CD8-positive, alpha-beta memory T cell (primary cell): Measurements from ENCODE around the gene GRIN2D. TPM values are rescaled to one million over a fixed set of nuclear protein-coding genes. Genes with fewer than 3 reads are reported as not detected.

Experiments used
- CTCF ChIA-PET: fragments of 350-600 bp; sonication (Branson Sonifier 250); formaldehyde crosslinking; loops from one replicate; lab custom pipeline; 2021; ENCODE audit warnings: antibody characterized with exemption; lab: Charles Lee
- POLR2A ChIA-PET: fragments of 350-600 bp; sonication (Branson Sonifier 250); formaldehyde crosslinking; loops from one replicate; lab custom pipeline; 2021; ENCODE audit warnings: antibody characterized with exemption; lab: Charles Lee
- DNase-seq, 5 donors: peaks; one replicate each; pipeline versions ENCODE4 v3.0.0 to v3.0.0-alpha.2; 2020 to 2022; ENCODE audit warnings: mixed read lengths in 1 of 5
- H3K27ac ChIP-seq: one replicate; pipeline ENCODE4 v1.7.0; 2013; ENCODE audit warnings: low read depth, mild to moderate bottlenecking, low read length, moderate library complexity
- H3K27me3 ChIP-seq: 2 replicates; pipeline ENCODE4 v1.7.0; 2013; ENCODE audit warnings: low read length, mild to moderate bottlenecking; ENCODE audit not compliant: insufficient read depth, poor library complexity, severe bottlenecking
- H3K36me3 ChIP-seq: 2 replicates; pipeline ENCODE4 v1.7.0; 2013; ENCODE audit warnings: mild to moderate bottlenecking, low read length, moderate library complexity; ENCODE audit not compliant: insufficient read depth
- H3K4me1 ChIP-seq: 2 replicates; pipeline ENCODE4 v1.7.0; 2013; ENCODE audit warnings: mild to moderate bottlenecking, low read length, moderate library complexity; ENCODE audit not compliant: insufficient read depth
- H3K4me3 ChIP-seq: 2 replicates; pipeline ENCODE4 v1.7.0; 2013; ENCODE audit warnings: mild to moderate bottlenecking, low read length
- H3K9me3 ChIP-seq: 2 replicates; pipeline ENCODE4 v1.7.0; 2013; ENCODE audit warnings: mild to moderate bottlenecking, low read length
- H3K27ac Mint-ChIP-seq, 8 donors: one replicate each; pipeline ENCODE4 v1.8.0; 2020 to 2021; ENCODE audit warnings: mixed read lengths in 8 of 8, mild to moderate bottlenecking in 6 of 8, inconsistent platforms in 3 of 8, moderate library complexity in 3 of 8
- H3K27me3 Mint-ChIP-seq, 2 donors: one replicate each; pipeline ENCODE4 v1.8.0; 2020 to 2021; ENCODE audit warnings: mixed read lengths in 2 of 2, mild to moderate bottlenecking in 1 of 2, moderate library complexity in 1 of 2
- H3K36me3 Mint-ChIP-seq, 3 donors: one replicate each; pipeline ENCODE4 v1.8.0; 2020 to 2021; ENCODE audit warnings: mixed read lengths in 3 of 3, inconsistent platforms in 1 of 3, mild to moderate bottlenecking in 1 of 3
- H3K4me1 Mint-ChIP-seq, 3 donors: one replicate each; pipeline ENCODE4 v1.8.0; 2020 to 2021; ENCODE audit warnings: mixed read lengths in 3 of 3, inconsistent platforms in 1 of 3, mild to moderate bottlenecking in 1 of 3
- H3K4me3 Mint-ChIP-seq, 7 donors: one replicate each; pipeline ENCODE4 v1.8.0; 2020 to 2021; ENCODE audit warnings: mixed read lengths in 7 of 7, mild to moderate bottlenecking in 6 of 7, moderate library complexity in 4 of 7, inconsistent platforms in 2 of 7
- H3K9me3 Mint-ChIP-seq, 5 donors: one replicate each; pipeline ENCODE4 v1.8.0; 2020 to 2022; ENCODE audit warnings: mixed read lengths in 5 of 5, mild to moderate bottlenecking in 3 of 5, moderate library complexity in 2 of 5, inconsistent platforms in 1 of 5
- polyA plus RNA-seq: library from polyadenylated mRNA; unstranded; fragments of 300-500 nt; fragmentation: Illumina TruSeq; gene quantifications from one replicate; pipeline ENCODE4 v1.2.3, GENCODE V29; 2021
- total RNA-seq, 2 experiments: library from RNA; stranded (reverse); gene quantifications; one replicate each; pipeline ENCODE4 v1.2.3, GENCODE V29; 2021

GRIN2D gene
- total and polyA plus RNA-seq, 3 experiments from 2014 or later = 0.05 to 0.26 (median 0.13) TPM

GRCh38 chr19:48400018-48400742 lies 6.7 kb downstream of the GRIN2D start:
- peak in 4 of 5 donors; percentile 23 to 62 (median 37) for DNase-seq
- no peaks in the 10 kb centered on the region for H3K36me3 ChIP-seq
- peaks cover 23% of the 10 kb centered on the region for H3K4me1 ChIP-seq
- CTCF ChIA-PET = interaction anchor here (1.1 kb wide), 1 partner anchor 9 kb away, joined by 4 read pairs; the partner anchor contains the start of gene KDELR1
- peak overlapping the region in 4 of 7 donors; percentile 26 to 82 (median 42) for H3K4me3 Mint-ChIP-seq
- POLR2A ChIA-PET = no interaction called here
- no peaks in the 10 kb centered on the region for H3K9me3 ChIP-seq
- no peaks in the 10 kb centered on the region for H3K36me3 Mint-ChIP-seq
- peaks cover 15 to 20% of the 10 kb centered on the region in 2 donors for H3K27me3 Mint-ChIP-seq
- no peak overlapping the region for H3K4me3 ChIP-seq
- H3K27ac ChIP-seq = no peak overlapping the region
- no peaks in the 10 kb centered on the region for H3K9me3 Mint-ChIP-seq
- peaks cover 27 to 55% (median 34%) of the 10 kb centered on the region in 3 donors for H3K4me1 Mint-ChIP-seq
- H3K27ac Mint-ChIP-seq = peak overlapping the region in 7 of 8 donors; percentile 73 to 93 (median 80)
- peaks cover 15% of the 10 kb centered on the region for H3K27me3 ChIP-seq

GRCh38 chr19:48401287-48401686 lies 7.8 kb downstream of the GRIN2D start:
- peaks cover 25 to 46% (median 28%) of the 10 kb centered on the region in 3 donors for H3K4me1 Mint-ChIP-seq
- peaks cover 0 to 2% (median 0%) of the 10 kb centered on the region in 5 donors for H3K9me3 Mint-ChIP-seq
- H3K4me1 ChIP-seq = peaks cover 16% of the 10 kb centered on the region
- CTCF ChIA-PET = interaction anchor here (0.8 kb wide), 1 partner anchor 88 kb away, joined by 3 read pairs; no protein-coding TSS in a partner anchor
- peak overlapping the region in 1 of 7 donors; percentile 3 for H3K4me3 Mint-ChIP-seq
- no peaks in the 10 kb centered on the region for H3K36me3 Mint-ChIP-seq
- no peaks in the 10 kb centered on the region for H3K9me3 ChIP-seq
- H3K27ac Mint-ChIP-seq = peak overlapping the region in 5 of 8 donors; percentile 35 to 90 (median 53)
- H3K27ac ChIP-seq = no peak overlapping the region
- POLR2A ChIA-PET = no interaction called here
- H3K4me3 ChIP-seq = no peak overlapping the region
- H3K27me3 ChIP-seq = peaks cover 4% of the 10 kb centered on the region
- DNase-seq = no peak
- H3K27me3 Mint-ChIP-seq = peaks cover 15 to 17% of the 10 kb centered on the region in 2 donors
- H3K36me3 ChIP-seq = no peaks in the 10 kb centered on the region

- peaks cover 0 to 2% (median 0%) of the 10 kb centered on the region in 5 donors for H3K9me3 Mint-ChIP-seq
- Histone ChIP-seq H3K27ac (no peak overlapping the region), H3K9me3 (no peaks in the 10 kb centered on the region), H3K4me3 (no peak overlapping the region), H3K4me1 (no peaks in the 10 kb centered on the region), H3K27me3 (no peaks in the 10 kb centered on the region), H3K36me3 (no peaks in the 10 kb centered on the region)
- H3K36me3 Mint-ChIP-seq = no peaks in the 10 kb centered on the region
- peak overlapping the region in 6 of 8 donors; percentile 21 to 88 (median 44) for H3K27ac Mint-ChIP-seq
- peak in 4 of 5 donors; percentile 43 to 73 (median 50) for DNase-seq
- H3K27me3 Mint-ChIP-seq = peaks cover 11 to 21% of the 10 kb centered on the region in 2 donors
- POLR2A ChIA-PET = interaction anchor here (0.7 kb wide), 1 partner anchor 317 kb away, joined by 10 read pairs; no protein-coding TSS in a partner anchor
- H3K4me3 Mint-ChIP-seq = no peak overlapping the region
- CTCF ChIA-PET = interaction anchor here (1.4 to 3.7 kb wide), 2 partner anchors 12 to 16 kb away, joined by 3 to 19 read pairs; partner anchors contain the start of gene KDELR1
- H3K4me1 Mint-ChIP-seq = peaks cover 15 to 32% (median 18%) of the 10 kb centered on the region in 3 donors
These were observed 10.1 kb downstream of the GRIN2D start for GRCh38 chr19:48403606-48404005.

GRCh38 chr19:48405010-48405659 lies 11.7 kb downstream of the GRIN2D start:
- no peak overlapping the region for H3K4me3 ChIP-seq
- H3K27me3 ChIP-seq = no peaks in the 10 kb centered on the region
- H3K27ac ChIP-seq = no peak overlapping the region
- Mint-ChIP-seq H3K36me3 (no peaks in the 10 kb centered on the region), H3K27ac (no peak overlapping the region), H3K4me1 (peaks cover 12 to 22% (median 13%) of the 10 kb centered on the region in 3 donors), H3K4me3 (no peak overlapping the region), H3K9me3 (peaks cover 0 to 2% (median 0%) of the 10 kb centered on the region in 5 donors), H3K27me3 (peaks cover 9 to 25% of the 10 kb centered on the region in 2 donors)
- ChIA-PET POLR2A (no interaction called here), CTCF (interaction anchor here (0.8 to 3.7 kb wide), 4 partner anchors 9 to 26 kb away, joined by 3 to 19 read pairs (median 4); partner anchors contain the start of gene KDELR1)
- no peaks in the 10 kb centered on the region for H3K36me3 ChIP-seq
- no peaks in the 10 kb centered on the region for H3K4me1 ChIP-seq
- no peak for DNase-seq
- H3K9me3 ChIP-seq = no peaks in the 10 kb centered on the region

GRCh38 chr19:48405850-48406249 lies 12.4 kb downstream of the GRIN2D start:
- no peaks in the 10 kb centered on the region for H3K4me1 ChIP-seq
- peaks cover 0 to 2% (median 0%) of the 10 kb centered on the region in 5 donors for H3K9me3 Mint-ChIP-seq
- peaks cover 9 to 25% of the 10 kb centered on the region in 2 donors for H3K27me3 Mint-ChIP-seq
- no peak overlapping the region for H3K4me3 Mint-ChIP-seq
- DNase-seq = no peak
- no peak overlapping the region for H3K27ac ChIP-seq
- H3K27ac Mint-ChIP-seq = no peak overlapping the region
- no peaks in the 10 kb centered on the region for H3K36me3 Mint-ChIP-seq
- H3K36me3 ChIP-seq = no peaks in the 10 kb centered on the region
- no peaks in the 10 kb centered on the region for H3K27me3 ChIP-seq
- ChIA-PET POLR2A (no interaction called here), CTCF (interaction anchor here (0.8 to 1.4 kb wide), 2 partner anchors 9 to 25 kb away, joined by 4 to 5 read pairs; no protein-coding TSS in a partner anchor)
- H3K4me1 Mint-ChIP-seq = peaks cover 9 to 18% (median 13%) of the 10 kb centered on the region in 3 donors
- no peak overlapping the region for H3K4me3 ChIP-seq
- H3K9me3 ChIP-seq = no peaks in the 10 kb centered on the region

GRCh38 chr19:48413879-48414587 lies 20.6 kb downstream of the GRIN2D start:
- no peaks in the 10 kb centered on the region for H3K36me3 ChIP-seq
- POLR2A ChIA-PET = interaction anchor here (0.9 kb wide), 1 partner anchor 22 kb away, joined by 3 read pairs; the partner anchor contains the start of gene KDELR1
- Mint-ChIP-seq H3K27me3 (peaks cover 3 to 16% of the 10 kb centered on the region in 2 donors), H3K27ac (peak overlapping the region in 3 of 8 donors; percentile 47 to 80 (median 58)), H3K4me1 (peaks cover 12 to 35% (median 16%) of the 10 kb centered on the region in 3 donors), H3K4me3 (peak overlapping the region; percentile 32 to 86 (median 79)), H3K9me3 (no peaks in the 10 kb centered on the region), H3K36me3 (no peaks in the 10 kb centered on the region)
- no peak for DNase-seq
- H3K27ac ChIP-seq = no peak overlapping the region
- CTCF ChIA-PET = interaction anchor here (1.1 to 2.4 kb wide), 3 partner anchors 9 to 75 kb away, joined by 4 to 8 read pairs (median 4); partner anchors contain the start of gene KDELR1
- H3K4me3 ChIP-seq = no peak overlapping the region
- H3K9me3 ChIP-seq = no peaks in the 10 kb centered on the region
- H3K27me3 ChIP-seq = no peaks in the 10 kb centered on the region
- H3K4me1 ChIP-seq = peaks cover 13% of the 10 kb centered on the region

DNA sequence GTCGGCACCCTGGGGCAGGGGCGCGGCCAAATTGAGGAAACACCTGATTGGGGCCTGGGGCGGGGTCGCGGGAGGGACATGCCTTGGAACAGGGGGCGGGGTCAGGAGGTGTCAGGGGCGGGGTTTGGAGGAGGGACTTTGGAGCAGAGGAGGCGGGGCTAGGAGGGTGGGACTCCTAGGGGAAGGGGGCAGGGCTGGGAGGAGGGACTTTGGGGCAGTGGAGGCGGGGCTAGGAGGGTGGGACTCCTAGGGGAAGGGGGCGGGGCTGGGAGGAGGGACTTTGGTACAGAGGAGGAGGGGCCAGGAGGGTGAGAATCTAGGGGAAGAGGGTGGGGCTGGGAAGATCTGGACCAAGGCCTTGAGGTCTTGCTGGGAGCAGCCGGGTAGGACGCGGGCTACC lies 21.9 kb downstream of the GRIN2D start:
- Histone ChIP-seq H3K4me1 (peaks cover 13% of the 10 kb centered on the region), H3K27ac (no peak overlapping the region), H3K36me3 (no peaks in the 10 kb centered on the region), H3K27me3 (no peaks in the 10 kb centered on the region), H3K4me3 (no peak overlapping the region), H3K9me3 (no peaks in the 10 kb centered on the region)
- POLR2A ChIA-PET = interaction anchor here (0.7 kb wide), 1 partner anchor 96 kb away, joined by 3 read pairs; no protein-coding TSS in a partner anchor
- peak overlapping the region in 1 of 8 donors; percentile 14 for H3K27ac Mint-ChIP-seq
- no peaks in the 10 kb centered on the region for H3K36me3 Mint-ChIP-seq
- peaks cover 16 to 38% (median 19%) of the 10 kb centered on the region in 3 donors for H3K4me1 Mint-ChIP-seq
- no peaks in the 10 kb centered on the region for H3K9me3 Mint-ChIP-seq
- peak; percentile 53 to 79 (median 65) for DNase-seq
- H3K4me3 Mint-ChIP-seq = peak overlapping the region in 6 of 7 donors; percentile 19 to 86 (median 81)
- CTCF ChIA-PET = interaction anchor here (1.5 to 2.4 kb wide), 2 partner anchors 24 to 74 kb away, joined by 4 to 8 read pairs; partner anchors contain the start of gene KDELR1
- peaks cover 3 to 18% of the 10 kb centered on the region in 2 donors for H3K27me3 Mint-ChIP-seq
